MM.1S (cell line): Measurements from ENCODE around the gene SCN1A.

Source experiments
- EZH2 ChIP-seq: fragments of 300-600 bp; sonication (generic); optimal IDR thresholded peaks from 2 replicates; pipeline ENCODE3; 2017; ENCODE audit warnings: low read depth, mild to moderate bottlenecking, antibody characterized with exemption, low read length, mixed read lengths
- TF ChIP-seq, protein P1 (sequence below): fragments of 300-600 bp; sonication (generic); IDR thresholded peaks from 2 replicates; pipeline ENCODE4 v1.5.1; 2016; ENCODE audit warnings: antibody characterized with exemption, low read length, mixed read lengths

DNA sequence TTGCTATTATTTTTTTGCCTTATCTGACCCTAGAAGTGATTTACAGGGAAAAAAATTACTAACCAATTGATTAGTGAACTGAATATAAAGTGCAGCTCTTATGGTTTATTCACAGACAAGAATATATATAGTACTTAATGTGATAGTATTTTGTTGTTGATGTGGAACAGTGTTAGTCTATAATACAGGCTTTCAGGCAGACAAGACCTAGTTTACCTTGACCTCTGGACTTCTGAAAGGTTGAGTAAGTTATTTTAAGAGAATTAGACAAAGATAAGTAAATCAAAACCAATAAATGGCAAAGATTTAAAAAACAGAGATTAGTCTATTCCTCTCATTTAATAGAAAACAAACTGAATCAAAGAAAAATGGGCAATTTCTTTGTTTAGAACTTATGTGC, 46.0 kb downstream of the SCN1A start:
- TF ChIP-seq, protein P1, sequence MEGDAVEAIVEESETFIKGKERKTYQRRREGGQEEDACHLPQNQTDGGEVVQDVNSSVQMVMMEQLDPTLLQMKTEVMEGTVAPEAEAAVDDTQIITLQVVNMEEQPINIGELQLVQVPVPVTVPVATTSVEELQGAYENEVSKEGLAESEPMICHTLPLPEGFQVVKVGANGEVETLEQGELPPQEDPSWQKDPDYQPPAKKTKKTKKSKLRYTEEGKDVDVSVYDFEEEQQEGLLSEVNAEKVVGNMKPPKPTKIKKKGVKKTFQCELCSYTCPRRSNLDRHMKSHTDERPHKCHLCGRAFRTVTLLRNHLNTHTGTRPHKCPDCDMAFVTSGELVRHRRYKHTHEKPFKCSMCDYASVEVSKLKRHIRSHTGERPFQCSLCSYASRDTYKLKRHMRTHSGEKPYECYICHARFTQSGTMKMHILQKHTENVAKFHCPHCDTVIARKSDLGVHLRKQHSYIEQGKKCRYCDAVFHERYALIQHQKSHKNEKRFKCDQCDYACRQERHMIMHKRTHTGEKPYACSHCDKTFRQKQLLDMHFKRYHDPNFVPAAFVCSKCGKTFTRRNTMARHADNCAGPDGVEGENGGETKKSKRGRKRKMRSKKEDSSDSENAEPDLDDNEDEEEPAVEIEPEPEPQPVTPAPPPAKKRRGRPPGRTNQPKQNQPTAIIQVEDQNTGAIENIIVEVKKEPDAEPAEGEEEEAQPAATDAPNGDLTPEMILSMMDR: no peak
- TF ChIP-seq EZH2: no peak
